ENCODE measurements around the gene GLS2. TPM values are rescaled to one million over a fixed set of nuclear protein-coding genes. Genes with fewer than 3 reads are reported as not detected.
A peak's percentile ranks its signal among the peaks of the same experiment; 100 is the strongest.

The GLS2 gene
- total and polyA plus RNA-seq, 9 of the 15 experiments (the other 6 are each of a cell fraction or from before 2014, with no cell fraction given): 0.11 TPM; not detected in 8

DNA sequence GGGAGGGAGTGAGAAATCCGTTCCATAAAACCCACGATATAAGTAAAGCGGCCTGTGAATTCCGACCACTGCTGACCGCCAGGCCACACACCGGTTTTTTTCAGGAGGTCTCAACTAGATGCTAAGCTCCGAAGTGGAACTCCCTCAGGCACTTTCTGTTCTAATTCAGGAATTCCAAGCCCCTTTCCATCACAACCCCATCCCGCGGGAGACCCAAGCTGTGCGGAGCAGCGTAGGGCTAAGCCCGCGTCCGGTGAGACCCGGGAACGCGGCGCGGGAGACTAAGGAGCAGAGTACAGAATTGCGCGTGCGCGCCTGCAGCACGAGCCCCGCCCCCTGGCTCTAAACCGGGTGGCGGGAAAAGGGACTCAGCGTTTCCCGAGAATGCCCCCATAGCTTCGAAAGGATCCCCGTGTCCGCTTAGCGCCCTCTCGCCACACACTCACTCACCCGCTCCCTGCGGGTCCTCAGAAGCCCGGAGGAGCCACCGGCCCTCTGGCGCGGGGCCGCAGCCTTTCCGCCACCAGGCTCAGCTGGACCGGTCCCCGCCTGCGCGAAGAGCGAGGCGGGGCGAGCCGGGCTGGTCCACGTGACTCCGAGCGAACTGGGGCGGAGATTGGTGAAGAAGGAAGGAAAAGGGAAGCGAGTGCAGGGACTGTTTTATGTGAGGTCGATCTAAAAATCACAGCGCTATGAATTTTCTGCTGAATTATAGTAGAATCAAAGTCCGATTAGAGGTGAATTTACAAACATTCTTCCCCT is 38.9 kb downstream of the GLS2 start, which contains the start of gene TIMELESS (continued):
- TF ChIP-seq MEF2A (IDR thresholded peaks at IDR 0.05; ENCODE audit: control insufficient read depth, low read depth, low read length) (no peak), BRD4 (IDR thresholded peaks at IDR 0.05) (peak; percentile 36; the same call in 1 of the 2 replicates), ZNF165 (CRISPR knock-in tag; IDR thresholded peaks at IDR 0.05; ENCODE audit: borderline replicate concordance) (no peak), SOX6 (IDR thresholded peaks at IDR 0.05) (peak; percentile 17; the same call in 1 of the 2 replicates), MTF1 (CRISPR knock-in tag; IDR thresholded peaks at IDR 0.05; ENCODE audit: borderline replicate concordance) (no peak), MEIS2 (IDR thresholded peaks at IDR 0.05; ENCODE audit: partially characterized antibody) (peak; percentile 23), SPI1 (IDR thresholded peaks at IDR 0.05; ENCODE audit: borderline replicate concordance, low read depth, low read length) (peak; percentile 68; the same call in 1 of the 2 replicates), FOXJ3 (CRISPR knock-in tag; IDR thresholded peaks at IDR 0.05) (no peak), TCF7L2 (IDR thresholded peaks at IDR 0.05; ENCODE audit: low read depth, low read length) (0 out of 2 replicates have a peak, but pooled peaks have one; percentile 41), SETDB1 (IDR thresholded peaks at IDR 0.05; ENCODE audit: low read length) (no peak), ZBTB17 (CRISPR knock-in tag; IDR thresholded peaks at IDR 0.05) (no peak), TBP (optimal IDR thresholded peaks at IDR 0.05; ENCODE audit: low read depth, low read length) (peak; percentile 64), NCOA6 (IDR thresholded peaks at IDR 0.05) (no peak), KDM1A (IDR thresholded peaks at IDR 0.05) (no peak; a peak in 1 of 4 replicates), NFXL1 (CRISPR knock-in tag; IDR thresholded peaks at IDR 0.05) (no peak), ZNF143 (CRISPR knock-in tag; IDR thresholded peaks at IDR 0.05) (0 out of 2 replicates have a peak, but pooled peaks have one; percentile 16), GATAD2B (IDR thresholded peaks at IDR 0.05; ENCODE audit: borderline replicate concordance) (no peak), CBX2 (IDR thresholded peaks at IDR 0.05; ENCODE audit: insufficient read depth, low read length, poor library complexity, severe bottlenecking) (no peak), NCOA2 (IDR thresholded peaks at IDR 0.05; ENCODE audit: partially characterized antibody in 2 of 2) (no peak)
- TF ChIP-seq, protein P1, sequence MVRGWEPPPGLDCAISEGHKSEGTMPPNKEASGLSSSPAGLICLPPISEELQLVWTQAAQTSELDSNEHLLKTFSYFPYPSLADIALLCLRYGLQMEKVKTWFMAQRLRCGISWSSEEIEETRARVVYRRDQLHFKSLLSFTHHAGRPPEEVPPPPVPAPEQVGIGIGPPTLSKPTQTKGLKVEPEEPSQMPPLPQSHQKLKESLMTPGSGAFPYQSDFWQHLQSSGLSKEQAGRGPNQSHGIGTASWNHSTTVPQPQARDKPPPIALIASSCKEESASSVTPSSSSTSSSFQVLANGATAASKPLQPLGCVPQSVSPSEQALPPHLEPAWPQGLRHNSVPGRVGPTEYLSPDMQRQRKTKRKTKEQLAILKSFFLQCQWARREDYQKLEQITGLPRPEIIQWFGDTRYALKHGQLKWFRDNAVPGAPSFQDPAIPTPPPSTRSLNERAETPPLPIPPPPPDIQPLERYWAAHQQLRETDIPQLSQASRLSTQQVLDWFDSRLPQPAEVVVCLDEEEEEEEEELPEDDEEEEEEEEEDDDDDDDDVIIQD (CRISPR knock-in tag; IDR thresholded peaks at IDR 0.05): no peak
- TF ChIP-seq, protein P2, sequence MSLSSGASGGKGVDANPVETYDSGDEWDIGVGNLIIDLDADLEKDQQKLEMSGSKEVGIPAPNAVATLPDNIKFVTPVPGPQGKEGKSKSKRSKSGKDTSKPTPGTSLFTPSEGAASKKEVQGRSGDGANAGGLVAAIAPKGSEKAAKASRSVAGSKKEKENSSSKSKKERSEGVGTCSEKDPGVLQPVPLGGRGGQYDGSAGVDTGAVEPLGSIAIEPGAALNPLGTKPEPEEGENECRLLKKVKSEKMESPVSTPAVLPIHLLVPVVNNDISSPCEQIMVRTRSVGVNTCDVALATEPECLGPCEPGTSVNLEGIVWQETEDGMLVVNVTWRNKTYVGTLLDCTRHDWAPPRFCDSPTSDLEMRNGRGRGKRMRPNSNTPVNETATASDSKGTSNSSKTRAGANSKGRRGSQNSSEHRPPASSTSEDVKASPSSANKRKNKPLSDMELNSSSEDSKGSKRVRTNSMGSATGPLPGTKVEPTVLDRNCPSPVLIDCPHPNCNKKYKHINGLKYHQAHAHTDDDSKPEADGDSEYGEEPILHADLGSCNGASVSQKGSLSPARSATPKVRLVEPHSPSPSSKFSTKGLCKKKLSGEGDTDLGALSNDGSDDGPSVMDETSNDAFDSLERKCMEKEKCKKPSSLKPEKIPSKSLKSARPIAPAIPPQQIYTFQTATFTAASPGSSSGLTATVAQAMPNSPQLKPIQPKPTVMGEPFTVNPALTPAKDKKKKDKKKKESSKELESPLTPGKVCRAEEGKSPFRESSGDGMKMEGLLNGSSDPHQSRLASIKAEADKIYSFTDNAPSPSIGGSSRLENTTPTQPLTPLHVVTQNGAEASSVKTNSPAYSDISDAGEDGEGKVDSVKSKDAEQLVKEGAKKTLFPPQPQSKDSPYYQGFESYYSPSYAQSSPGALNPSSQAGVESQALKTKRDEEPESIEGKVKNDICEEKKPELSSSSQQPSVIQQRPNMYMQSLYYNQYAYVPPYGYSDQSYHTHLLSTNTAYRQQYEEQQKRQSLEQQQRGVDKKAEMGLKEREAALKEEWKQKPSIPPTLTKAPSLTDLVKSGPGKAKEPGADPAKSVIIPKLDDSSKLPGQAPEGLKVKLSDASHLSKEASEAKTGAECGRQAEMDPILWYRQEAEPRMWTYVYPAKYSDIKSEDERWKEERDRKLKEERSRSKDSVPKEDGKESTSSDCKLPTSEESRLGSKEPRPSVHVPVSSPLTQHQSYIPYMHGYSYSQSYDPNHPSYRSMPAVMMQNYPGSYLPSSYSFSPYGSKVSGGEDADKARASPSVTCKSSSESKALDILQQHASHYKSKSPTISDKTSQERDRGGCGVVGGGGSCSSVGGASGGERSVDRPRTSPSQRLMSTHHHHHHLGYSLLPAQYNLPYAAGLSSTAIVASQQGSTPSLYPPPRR (CRISPR knock-in tag; IDR thresholded peaks at IDR 0.05; ENCODE audit: borderline replicate concordance): no peak
- TF ChIP-seq, protein P3, sequence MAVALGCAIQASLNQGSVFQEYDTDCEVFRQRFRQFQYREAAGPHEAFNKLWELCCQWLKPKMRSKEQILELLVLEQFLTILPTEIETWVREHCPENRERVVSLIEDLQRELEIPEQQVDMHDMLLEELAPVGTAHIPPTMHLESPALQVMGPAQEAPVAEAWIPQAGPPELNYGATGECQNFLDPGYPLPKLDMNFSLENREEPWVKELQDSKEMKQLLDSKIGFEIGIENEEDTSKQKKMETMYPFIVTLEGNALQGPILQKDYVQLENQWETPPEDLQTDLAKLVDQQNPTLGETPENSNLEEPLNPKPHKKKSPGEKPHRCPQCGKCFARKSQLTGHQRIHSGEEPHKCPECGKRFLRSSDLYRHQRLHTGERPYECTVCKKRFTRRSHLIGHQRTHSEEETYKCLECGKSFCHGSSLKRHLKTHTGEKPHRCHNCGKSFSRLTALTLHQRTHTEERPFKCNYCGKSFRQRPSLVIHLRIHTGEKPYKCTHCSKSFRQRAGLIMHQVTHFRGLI (CRISPR knock-in tag; IDR thresholded peaks at IDR 0.05): no peak

All from K562 (cell line).